ENCODE measurements around the gene HOXB8. TPM values are rescaled to one million over a fixed set of nuclear protein-coding genes. Genes with fewer than 3 reads are reported as not detected.
A peak's percentile ranks its signal among the peaks of the same experiment; 100 is the strongest.

Gene HOXB8
- total and polyA plus RNA-seq, 2 of the 13 experiments (the other 11 are each of a cell fraction or from before 2014, with no cell fraction given) = not detected

DNA sequence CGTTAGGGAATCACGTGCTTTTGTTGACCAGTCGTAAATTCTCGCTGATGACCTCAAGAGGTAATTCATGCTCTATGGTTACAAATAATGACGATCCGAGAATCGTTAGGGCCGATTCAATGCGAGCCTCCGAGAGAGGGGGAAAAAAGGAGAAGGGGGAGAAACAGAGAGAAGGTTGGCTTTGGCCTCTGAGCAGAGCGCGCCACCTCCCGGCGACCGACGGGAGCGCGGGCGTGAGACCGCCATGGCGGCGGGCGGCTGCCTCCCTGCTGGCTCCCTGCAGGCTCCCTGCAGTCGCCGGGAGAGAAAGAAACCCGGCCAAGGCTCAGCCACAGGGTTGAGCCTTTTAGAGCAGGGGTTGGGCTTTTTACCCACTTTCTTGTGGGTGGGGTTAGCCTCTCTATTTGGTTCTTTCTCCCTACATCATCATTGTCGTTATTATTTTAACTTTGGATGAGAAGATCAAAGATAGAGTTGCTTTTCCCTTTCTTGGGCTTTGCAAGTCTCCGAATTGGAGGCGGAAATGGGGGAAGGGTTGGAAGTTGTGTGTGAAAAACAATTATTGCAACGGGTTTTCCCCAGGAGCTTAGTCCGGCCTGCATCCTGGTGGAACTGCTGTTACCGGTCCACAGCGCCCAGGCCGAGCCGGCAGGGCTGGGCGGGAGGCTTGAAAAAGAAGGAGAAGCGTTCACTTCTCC lies 21.1 kb downstream of the HOXB8 start (continued):
- TF ChIP-seq ZNF567 (CRISPR knock-in tag; IDR thresholded peaks at IDR 0.05; ENCODE audit: borderline replicate concordance) = no peak
- TF ChIP-seq HNRNPLL (IDR thresholded peaks at IDR 0.05; ENCODE audit: low read depth, low read length, poor library complexity, severe bottlenecking) = peak; percentile 12
- peak; percentile 86 for TF ChIP-seq XRCC5 (optimal IDR thresholded peaks at IDR 0.05; ENCODE audit: low read length)
- 0 out of 2 replicates have a peak, but pooled peaks have one; percentile 27 for TF ChIP-seq CBX5 (CRISPR knock-in tag; IDR thresholded peaks at IDR 0.05; ENCODE audit: borderline replicate concordance)
- TF ChIP-seq RNF2 (conservative IDR thresholded peaks at IDR 0.05; ENCODE audit: low read depth) = peak; percentile 66; the same call in 1 of the 2 replicates
- TF ChIP-seq ZNF33A (CRISPR knock-in tag; IDR thresholded peaks at IDR 0.05; ENCODE audit: borderline replicate concordance) = no peak
- TF ChIP-seq, protein P1, sequence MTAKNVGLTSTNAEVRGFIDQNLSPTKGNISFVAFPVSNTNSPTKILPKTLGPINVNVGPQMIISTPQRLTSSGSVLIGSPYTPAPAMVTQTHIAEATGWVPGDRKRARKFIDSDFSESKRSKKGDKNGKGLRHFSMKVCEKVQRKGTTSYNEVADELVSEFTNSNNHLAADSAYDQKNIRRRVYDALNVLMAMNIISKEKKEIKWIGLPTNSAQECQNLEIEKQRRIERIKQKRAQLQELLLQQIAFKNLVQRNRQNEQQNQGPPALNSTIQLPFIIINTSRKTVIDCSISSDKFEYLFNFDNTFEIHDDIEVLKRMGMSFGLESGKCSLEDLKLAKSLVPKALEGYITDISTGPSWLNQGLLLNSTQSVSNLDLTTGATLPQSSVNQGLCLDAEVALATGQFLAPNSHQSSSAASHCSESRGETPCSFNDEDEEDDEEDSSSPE (CRISPR knock-in tag; IDR thresholded peaks at IDR 0.05) = 0 out of 2 replicates have a peak, but pooled peaks have one; percentile 33
- TF ChIP-seq, protein P2, sequence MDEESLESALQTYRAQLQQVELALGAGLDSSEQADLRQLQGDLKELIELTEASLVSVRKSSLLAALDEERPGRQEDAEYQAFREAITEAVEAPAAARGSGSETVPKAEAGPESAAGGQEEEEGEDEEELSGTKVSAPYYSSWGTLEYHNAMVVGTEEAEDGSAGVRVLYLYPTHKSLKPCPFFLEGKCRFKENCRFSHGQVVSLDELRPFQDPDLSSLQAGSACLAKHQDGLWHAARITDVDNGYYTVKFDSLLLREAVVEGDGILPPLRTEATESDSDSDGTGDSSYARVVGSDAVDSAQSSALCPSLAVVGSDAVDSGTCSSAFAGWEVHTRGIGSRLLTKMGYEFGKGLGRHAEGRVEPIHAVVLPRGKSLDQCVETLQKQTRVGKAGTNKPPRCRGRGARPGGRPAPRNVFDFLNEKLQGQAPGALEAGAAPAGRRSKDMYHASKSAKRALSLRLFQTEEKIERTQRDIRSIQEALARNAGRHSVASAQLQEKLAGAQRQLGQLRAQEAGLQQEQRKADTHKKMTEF (CRISPR knock-in tag; IDR thresholded peaks at IDR 0.05) = peak; percentile 33; the same call in 1 of the 2 replicates
- no peak for TF ChIP-seq BORCS8-MEF2B (CRISPR knock-in tag; IDR thresholded peaks at IDR 0.05)
- TF ChIP-seq, protein P3, sequence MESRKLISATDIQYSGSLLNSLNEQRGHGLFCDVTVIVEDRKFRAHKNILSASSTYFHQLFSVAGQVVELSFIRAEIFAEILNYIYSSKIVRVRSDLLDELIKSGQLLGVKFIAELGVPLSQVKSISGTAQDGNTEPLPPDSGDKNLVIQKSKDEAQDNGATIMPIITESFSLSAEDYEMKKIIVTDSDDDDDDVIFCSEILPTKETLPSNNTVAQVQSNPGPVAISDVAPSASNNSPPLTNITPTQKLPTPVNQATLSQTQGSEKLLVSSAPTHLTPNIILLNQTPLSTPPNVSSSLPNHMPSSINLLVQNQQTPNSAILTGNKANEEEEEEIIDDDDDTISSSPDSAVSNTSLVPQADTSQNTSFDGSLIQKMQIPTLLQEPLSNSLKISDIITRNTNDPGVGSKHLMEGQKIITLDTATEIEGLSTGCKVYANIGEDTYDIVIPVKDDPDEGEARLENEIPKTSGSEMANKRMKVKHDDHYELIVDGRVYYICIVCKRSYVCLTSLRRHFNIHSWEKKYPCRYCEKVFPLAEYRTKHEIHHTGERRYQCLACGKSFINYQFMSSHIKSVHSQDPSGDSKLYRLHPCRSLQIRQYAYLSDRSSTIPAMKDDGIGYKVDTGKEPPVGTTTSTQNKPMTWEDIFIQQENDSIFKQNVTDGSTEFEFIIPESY (CRISPR knock-in tag; IDR thresholded peaks at IDR 0.05) = 0 out of 2 replicates have a peak, but pooled peaks have one; percentile 36
- TF ChIP-seq, protein P4, sequence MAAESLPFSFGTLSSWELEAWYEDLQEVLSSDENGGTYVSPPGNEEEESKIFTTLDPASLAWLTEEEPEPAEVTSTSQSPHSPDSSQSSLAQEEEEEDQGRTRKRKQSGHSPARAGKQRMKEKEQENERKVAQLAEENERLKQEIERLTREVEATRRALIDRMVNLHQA (CRISPR knock-in tag; IDR thresholded peaks at IDR 0.05) = no peak
- peak; percentile 65 for TF ChIP-seq RBM39 (IDR thresholded peaks at IDR 0.05; ENCODE audit: low read depth, low read length, poor library complexity, severe bottlenecking)
- TF ChIP-seq, protein P5, sequence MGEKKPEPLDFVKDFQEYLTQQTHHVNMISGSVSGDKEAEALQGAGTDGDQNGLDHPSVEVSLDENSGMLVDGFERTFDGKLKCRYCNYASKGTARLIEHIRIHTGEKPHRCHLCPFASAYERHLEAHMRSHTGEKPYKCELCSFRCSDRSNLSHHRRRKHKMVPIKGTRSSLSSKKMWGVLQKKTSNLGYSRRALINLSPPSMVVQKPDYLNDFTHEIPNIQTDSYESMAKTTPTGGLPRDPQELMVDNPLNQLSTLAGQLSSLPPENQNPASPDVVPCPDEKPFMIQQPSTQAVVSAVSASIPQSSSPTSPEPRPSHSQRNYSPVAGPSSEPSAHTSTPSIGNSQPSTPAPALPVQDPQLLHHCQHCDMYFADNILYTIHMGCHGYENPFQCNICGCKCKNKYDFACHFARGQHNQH (CRISPR knock-in tag; IDR thresholded peaks at IDR 0.05) = peak; percentile 44; the same call in 1 of the 2 replicates
- TF ChIP-seq, protein P6, sequence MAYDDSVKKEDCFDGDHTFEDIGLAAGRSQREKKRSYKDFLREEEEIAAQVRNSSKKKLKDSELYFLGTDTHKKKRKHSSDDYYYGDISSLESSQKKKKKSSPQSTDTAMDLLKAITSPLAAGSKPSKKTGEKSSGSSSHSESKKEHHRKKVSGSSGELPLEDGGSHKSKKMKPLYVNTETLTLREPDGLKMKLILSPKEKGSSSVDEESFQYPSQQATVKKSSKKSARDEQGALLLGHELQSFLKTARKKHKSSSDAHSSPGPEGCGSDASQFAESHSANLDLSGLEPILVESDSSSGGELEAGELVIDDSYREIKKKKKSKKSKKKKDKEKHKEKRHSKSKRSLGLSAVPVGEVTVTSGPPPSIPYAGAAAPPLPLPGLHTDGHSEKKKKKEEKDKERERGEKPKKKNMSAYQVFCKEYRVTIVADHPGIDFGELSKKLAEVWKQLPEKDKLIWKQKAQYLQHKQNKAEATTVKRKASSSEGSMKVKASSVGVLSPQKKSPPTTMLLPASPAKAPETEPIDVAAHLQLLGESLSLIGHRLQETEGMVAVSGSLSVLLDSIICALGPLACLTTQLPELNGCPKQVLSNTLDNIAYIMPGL (CRISPR knock-in tag; IDR thresholded peaks at IDR 0.05; ENCODE audit: borderline replicate concordance in 1 of 2, low read depth in 1 of 2) = 0 out of 4 replicates have a peak, but pooled peaks of 1 of the 2 experiments have one; percentile 62
- peak; percentile 65 for TF ChIP-seq HNRNPK (IDR thresholded peaks at IDR 0.05; ENCODE audit: low read depth, low read length, poor library complexity, severe bottlenecking)
- TF ChIP-seq, protein P7, sequence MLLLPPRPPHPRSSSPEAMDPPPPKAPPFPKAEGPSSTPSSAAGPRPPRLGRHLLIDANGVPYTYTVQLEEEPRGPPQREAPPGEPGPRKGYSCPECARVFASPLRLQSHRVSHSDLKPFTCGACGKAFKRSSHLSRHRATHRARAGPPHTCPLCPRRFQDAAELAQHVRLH (CRISPR knock-in tag; IDR thresholded peaks at IDR 0.05; ENCODE audit: borderline replicate concordance, low read depth) = peak; percentile 40; the same call in 1 of the 2 replicates
- no peak for TF ChIP-seq IRF2 (CRISPR knock-in tag; IDR thresholded peaks at IDR 0.05)
- TF ChIP-seq ZFP36 (IDR thresholded peaks at IDR 0.05; ENCODE audit: borderline replicate concordance, low read depth, low read length, partially characterized antibody) = peak; percentile 39
- peak; percentile 91 for TF ChIP-seq YY1 (IDR thresholded peaks at IDR 0.05; ENCODE audit: insufficient read depth, insufficient replicate concordance, low read depth, low read length)

Measured in HepG2 (cell line).